Loucy (cell line): ENCODE results near the gene BCL2.
A peak's percentile ranks its signal among the peaks of the same experiment; 100 is the strongest.

ENCODE experiments used
- H2AFZ ChIP-seq: fragments of 200-600 bp; sonication (generic); 2 replicates; pipeline ENCODE4 v1.6.0; 2016; ENCODE audit warnings: antibody characterized with exemption, mild to moderate bottlenecking, low read length, moderate library complexity
- H3F3A ChIP-seq: fragments of 200-600 bp; 2 replicates; pipeline ENCODE4 v1.6.0; 2016; ENCODE audit warnings: antibody characterized with exemption, low read depth, mild to moderate bottlenecking
- H3K27me3 ChIP-seq: fragments of 200-600 bp; sonication (generic); 2 replicates; pipeline ENCODE4 v1.6.1; 2014; ENCODE audit warnings: low read length, mild to moderate bottlenecking; ENCODE audit not compliant: insufficient read depth, poor library complexity, severe bottlenecking
- H3K36me3 ChIP-seq: fragments of 200-600 bp; sonication (generic); 2 replicates; pipeline ENCODE4 v1.6.1; 2016; ENCODE audit warnings: low read length; ENCODE audit not compliant: insufficient read depth
- H3K4me1 ChIP-seq: fragments of 200-600 bp; sonication (generic); 2 replicates; pipeline ENCODE4 v1.5.1; 2014; ENCODE audit warnings: low read length, mild to moderate bottlenecking; ENCODE audit not compliant: insufficient read depth, poor library complexity, severe bottlenecking
- H3K4me2 ChIP-seq: fragments of 200-600 bp; sonication (generic); 2 replicates; pipeline ENCODE4 v1.6.0; 2014; ENCODE audit warnings: antibody characterized with exemption, low read length, low read depth, mild to moderate bottlenecking; ENCODE audit not compliant: poor library complexity, severe bottlenecking
- H3K4me3 ChIP-seq: fragments of 200-600 bp; sonication (generic); 2 replicates; pipeline ENCODE4 v1.5.1; 2014; ENCODE audit warnings: low read length, mild to moderate bottlenecking, mixed read lengths; ENCODE audit not compliant: poor library complexity, severe bottlenecking
- H3K79me2 ChIP-seq: fragments of 200-600 bp; sonication (generic); 2 replicates; pipeline ENCODE4 v1.6.1; 2014; ENCODE audit warnings: low read length; ENCODE audit not compliant: insufficient read depth
- H3K9ac ChIP-seq: fragments of 200-600 bp; sonication (generic); 2 replicates; pipeline ENCODE4 v1.6.0; 2014; ENCODE audit warnings: mild to moderate bottlenecking, low read depth, low read length, moderate library complexity; ENCODE audit not compliant: poor library complexity, severe bottlenecking
- H3K9me2 ChIP-seq: fragments of 200-600 bp; sonication (generic); replicated peaks from 2 replicates; pipeline ENCODE4 v1.6.1; 2016; ENCODE audit warnings: low read depth, low read length, mixed read lengths
- H3K9me3 ChIP-seq: fragments of 200-600 bp; sonication (generic); 2 replicates; pipeline ENCODE4 v1.6.1; 2014; ENCODE audit warnings: mild to moderate bottlenecking, antibody characterized with exemption, low read length, low read depth; ENCODE audit not compliant: insufficient read depth
- H4K20me1 ChIP-seq: fragments of 200-600 bp; sonication (generic); 2 replicates; pipeline ENCODE4 v1.6.0; 2014; ENCODE audit warnings: antibody characterized with exemption, low read length, mild to moderate bottlenecking; ENCODE audit not compliant: insufficient read depth, poor library complexity, severe bottlenecking
- CTCF ChIP-seq: fragments of 200-600 bp; sonication (generic); conservative IDR thresholded peaks from 2 replicates; pipeline ENCODE4 v1.5.1; 2014; ENCODE audit warnings: mild to moderate bottlenecking, antibody characterized with exemption, low read length
- EZH2phosphoT487 ChIP-seq: fragments of 200-600 bp; IDR thresholded peaks from 2 replicates; pipeline ENCODE4 v1.6.1; 2018; ENCODE audit warnings: antibody characterized with exemption, mild to moderate bottlenecking, moderate library complexity, borderline replicate concordance

BCL2 gene

GRCh38 chr18:63100630-63101055 is 218.9 kb downstream of the BCL2 start:
- Histone ChIP-seq H3K36me3 (no peaks in the 10 kb centered on the region), H3K4me1 (peaks cover 72% of the 10 kb centered on the region), H3K9me2 (no peaks in the 10 kb centered on the region), H4K20me1 (no peaks in the 10 kb centered on the region), H3K4me2 (peak overlapping the region; percentile 80), H3K9ac (peak overlapping the region; percentile 87), H3K79me2 (no peaks in the 10 kb centered on the region), H2AFZ (no peak overlapping the region), H3K9me3 (no peaks in the 10 kb centered on the region), H3K4me3 (peak overlapping the region; percentile 61), H3K27me3 (no peaks in the 10 kb centered on the region), H3F3A (peaks cover 30% of the 10 kb centered on the region)
- TF ChIP-seq CTCF: no peak
- no peak for TF ChIP-seq EZH2phosphoT487

DNA sequence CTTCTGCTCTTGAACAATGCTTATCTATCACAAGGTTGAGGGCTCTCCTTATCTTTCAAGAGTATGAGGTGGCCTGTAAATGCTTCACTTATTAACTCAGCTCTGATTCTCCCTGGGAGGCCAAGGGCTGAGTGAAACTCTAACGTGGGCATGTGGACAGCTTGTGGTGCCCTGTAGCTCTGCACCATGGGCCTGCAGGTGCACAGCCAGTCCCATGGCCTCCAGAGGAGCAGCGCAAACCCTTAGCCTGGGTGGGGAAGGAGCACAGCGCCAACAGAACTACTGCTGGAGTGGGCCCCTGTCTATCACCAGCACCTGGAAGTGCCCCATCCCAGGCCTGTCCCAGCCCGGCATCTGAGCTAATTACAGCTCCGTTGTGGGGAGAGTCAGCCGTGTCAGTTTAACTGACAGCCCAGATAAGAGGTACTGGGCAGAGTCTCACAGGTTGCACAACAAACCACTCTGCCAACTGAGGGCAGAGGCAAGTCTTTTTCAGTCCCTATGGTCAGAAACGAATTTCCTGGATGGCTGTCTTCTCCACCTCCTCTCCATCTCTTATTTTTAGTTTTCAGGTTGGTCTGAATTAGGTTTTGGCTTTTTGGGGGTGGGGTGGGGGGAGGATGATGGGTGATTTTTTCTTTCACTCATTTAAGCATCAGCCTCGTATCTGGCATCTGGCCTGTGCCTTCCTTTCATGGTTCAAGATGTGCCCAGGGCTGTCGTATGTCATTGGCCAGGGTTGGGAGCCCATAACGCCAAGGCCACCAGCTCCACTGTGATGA is 219.5 kb downstream of the BCL2 start:
- Histone ChIP-seq H3K79me2 (no peaks in the 10 kb centered on the region), H3K27me3 (no peaks in the 10 kb centered on the region), H3K9ac (peak overlapping the region; percentile 87), H3K9me3 (no peaks in the 10 kb centered on the region), H3K36me3 (no peaks in the 10 kb centered on the region), H3K9me2 (no peaks in the 10 kb centered on the region), H2AFZ (no peak overlapping the region), H3K4me3 (peak overlapping the region; percentile 61), H3K4me2 (peak overlapping the region; percentile 80), H4K20me1 (no peaks in the 10 kb centered on the region), H3K4me1 (peaks cover 77% of the 10 kb centered on the region), H3F3A (peaks cover 30% of the 10 kb centered on the region)
- 0 out of 2 replicates have a peak, but pooled peaks have one; percentile 9 for TF ChIP-seq CTCF
- TF ChIP-seq EZH2phosphoT487: no peak

GRCh38 chr18:63099091-63099840 is 220.3 kb downstream of the BCL2 start:
- Histone ChIP-seq H3F3A (peaks cover 30% of the 10 kb centered on the region), H3K36me3 (no peaks in the 10 kb centered on the region), H3K79me2 (no peaks in the 10 kb centered on the region), H3K4me2 (peak overlapping the region; percentile 80), H3K27me3 (no peaks in the 10 kb centered on the region), H3K9ac (peak overlapping the region; percentile 87), H3K4me3 (peak overlapping the region; percentile 61), H3K9me2 (no peaks in the 10 kb centered on the region), H4K20me1 (no peaks in the 10 kb centered on the region), H3K4me1 (peaks cover 79% of the 10 kb centered on the region), H2AFZ (no peak overlapping the region), H3K9me3 (no peaks in the 10 kb centered on the region)
- no peak for TF ChIP-seq EZH2phosphoT487
- no peak for TF ChIP-seq CTCF
